ENCODE results near the gene IFNGR1.

IFNGR1 gene

GRCh38 chr6:137213813-137214212 is 5.4 kb downstream of the IFNGR1 start:
- Histone ChIP-seq H3K4me3 (ENCODE audit: low read depth in 1 of 2, low read length in 2 of 2) (no peak overlapping the region), H4K20me1 (ENCODE audit: insufficient read depth, low read length) (peaks cover 17% of the 10 kb centered on the region; the same call in 1 of the 2 replicates), H3K36me3 (ENCODE audit: insufficient read depth, low read length) (peaks cover 23% of the 10 kb centered on the region)

GRCh38 chr6:137213331-137213740 is 5.8 kb downstream of the IFNGR1 start:
- H3K9ac ChIP-seq (ENCODE audit: low read depth, low read length) = no peak overlapping the region
- ATAC-seq (ENCODE audit: insufficient read depth, low read depth) = no peak
- peaks cover 25% of the 10 kb centered on the region for H3K4me1 ChIP-seq (ENCODE audit: insufficient read depth, low read length)
- no peak overlapping the region for H3K4me3 ChIP-seq (ENCODE audit: low read depth in 1 of 2, low read length in 2 of 2)
- DNase-seq = no peak
- peaks cover 97% of the 10 kb centered on the region for H3K79me2 ChIP-seq (ENCODE audit: insufficient read depth, low read length)
- no peak overlapping the region for H3K4me2 ChIP-seq (ENCODE audit: insufficient read depth, low read length)
- H3K36me3 ChIP-seq (ENCODE audit: insufficient read depth, low read length) = peaks cover 23% of the 10 kb centered on the region
- H4K20me1 ChIP-seq (ENCODE audit: insufficient read depth, low read length) = peaks cover 17% of the 10 kb centered on the region; the same call in 1 of the 2 replicates
- no peaks in the 10 kb centered on the region for H3K27me3 ChIP-seq (ENCODE audit: insufficient read depth, low read length, poor library complexity)
- H3K9me3 ChIP-seq (ENCODE audit: insufficient read depth, low read length, severe bottlenecking) = peaks cover 34% of the 10 kb centered on the region
- H3K27ac ChIP-seq (ENCODE audit: low read length) = no peak overlapping the region
- no peak overlapping the region for H2AFZ ChIP-seq (ENCODE audit: low read depth, low read length)
- TF ChIP-seq CTCF (IDR thresholded peaks at IDR 0.05; ENCODE audit: borderline replicate concordance, extremely low read depth, low read length, poor library complexity, severe bottlenecking) (no peak), EZH2 (IDR thresholded peaks at IDR 0.05; ENCODE audit: borderline replicate concordance, low read depth, low read length, severe bottlenecking) (no peak)

More at GRCh38 chr6:137213813-137214212, 5.4 kb downstream of the IFNGR1 start:
- Histone ChIP-seq H3K27ac (ENCODE audit: low read length) (no peak overlapping the region), H3K4me2 (ENCODE audit: insufficient read depth, low read length) (no peak overlapping the region), H3K9ac (ENCODE audit: low read depth, low read length) (no peak overlapping the region), H3K4me1 (ENCODE audit: insufficient read depth, low read length) (peaks cover 27% of the 10 kb centered on the region), H3K79me2 (ENCODE audit: insufficient read depth, low read length) (peaks cover 99% of the 10 kb centered on the region), H3K27me3 (ENCODE audit: insufficient read depth, low read length, poor library complexity) (no peaks in the 10 kb centered on the region), H2AFZ (ENCODE audit: low read depth, low read length) (no peak overlapping the region), H3K9me3 (ENCODE audit: insufficient read depth, low read length, severe bottlenecking) (peaks cover 32% of the 10 kb centered on the region)
- DNase-seq (no peak), ATAC-seq (ENCODE audit: insufficient read depth, low read depth) (no peak)
- TF ChIP-seq EZH2 (IDR thresholded peaks at IDR 0.05; ENCODE audit: borderline replicate concordance, low read depth, low read length, severe bottlenecking) (no peak), CTCF (IDR thresholded peaks at IDR 0.05; ENCODE audit: borderline replicate concordance, extremely low read depth, low read length, poor library complexity, severe bottlenecking) (no peak)

- Histone ChIP-seq H3K9me3 (ENCODE audit: insufficient read depth, low read length, severe bottlenecking) (peaks cover 34% of the 10 kb centered on the region), H3K27ac (ENCODE audit: low read length) (no peak overlapping the region), H3K4me1 (ENCODE audit: insufficient read depth, low read length) (peaks cover 11% of the 10 kb centered on the region), H3K4me3 (ENCODE audit: low read depth in 1 of 2, low read length in 2 of 2) (no peak overlapping the region), H3K36me3 (ENCODE audit: insufficient read depth, low read length) (peaks cover 27% of the 10 kb centered on the region), H4K20me1 (ENCODE audit: insufficient read depth, low read length) (peaks cover 6% of the 10 kb centered on the region; the same call in 1 of the 2 replicates), H3K4me2 (ENCODE audit: insufficient read depth, low read length) (no peak overlapping the region), H2AFZ (ENCODE audit: low read depth, low read length) (no peak overlapping the region), H3K27me3 (ENCODE audit: insufficient read depth, low read length, poor library complexity) (no peaks in the 10 kb centered on the region), H3K79me2 (ENCODE audit: insufficient read depth, low read length) (peaks cover 92% of the 10 kb centered on the region), H3K9ac (ENCODE audit: low read depth, low read length) (no peak overlapping the region)
- ATAC-seq (ENCODE audit: insufficient read depth, low read depth) (no peak), DNase-seq (no peak)
- no peak for TF ChIP-seq EZH2 (IDR thresholded peaks at IDR 0.05; ENCODE audit: borderline replicate concordance, low read depth, low read length, severe bottlenecking)
- TF ChIP-seq CTCF (IDR thresholded peaks at IDR 0.05; ENCODE audit: borderline replicate concordance, extremely low read depth, low read length, poor library complexity, severe bottlenecking) = no peak
Measured at GRCh38 chr6:137211910-137212309, 7.3 kb downstream of the IFNGR1 start.

GRCh38 chr6:137210903-137211302 is 8.3 kb downstream of the IFNGR1 start:
- H3K4me3 ChIP-seq (ENCODE audit: low read depth in 1 of 2, low read length in 2 of 2) = no peak overlapping the region

More at GRCh38 chr6:137210903-137211302, 8.3 kb downstream of the IFNGR1 start:
- Histone ChIP-seq H3K4me2 (ENCODE audit: insufficient read depth, low read length) (no peak overlapping the region), H3K79me2 (ENCODE audit: insufficient read depth, low read length) (peaks cover 83% of the 10 kb centered on the region), H3K27me3 (ENCODE audit: insufficient read depth, low read length, poor library complexity) (no peaks in the 10 kb centered on the region), H4K20me1 (ENCODE audit: insufficient read depth, low read length) (no peaks in the 10 kb centered on the region), H3K9me3 (ENCODE audit: insufficient read depth, low read length, severe bottlenecking) (peaks cover 34% of the 10 kb centered on the region), H2AFZ (ENCODE audit: low read depth, low read length) (no peak overlapping the region), H3K36me3 (ENCODE audit: insufficient read depth, low read length) (peaks cover 29% of the 10 kb centered on the region), H3K27ac (ENCODE audit: low read length) (no peak overlapping the region), H3K9ac (ENCODE audit: low read depth, low read length) (no peak overlapping the region), H3K4me1 (ENCODE audit: insufficient read depth, low read length) (peaks cover 8% of the 10 kb centered on the region)
- TF ChIP-seq EZH2 (IDR thresholded peaks at IDR 0.05; ENCODE audit: borderline replicate concordance, low read depth, low read length, severe bottlenecking) (no peak), CTCF (IDR thresholded peaks at IDR 0.05; ENCODE audit: borderline replicate concordance, extremely low read depth, low read length, poor library complexity, severe bottlenecking) (no peak)
- no peak for DNase-seq
- ATAC-seq (ENCODE audit: insufficient read depth, low read depth) = no peak

All from DND-41 (cell line).